K562 (cell line): ENCODE measurements around the gene FGF22. TPM values are rescaled to one million over a fixed set of nuclear protein-coding genes. Genes with fewer than 3 reads are reported as not detected.

Source experiments
- FOXJ3 ChIP-seq: sonication (generic); formaldehyde crosslinking; IDR thresholded peaks from 2 replicates; pipeline ENCODE4 v1.4.0; 2020; ENCODE audit warnings: mild to moderate bottlenecking, missing genetic modification reagents
- ZBTB40 ChIP-seq, 2 experiments: fragments of 450-650 bp in 1 of 2; sonication (generic) in 1 of 2; formaldehyde crosslinking in 1 of 2; IDR thresholded peaks; 2 replicates each; pipeline versions ENCODE4 v1.7.1 to v1.9.0; 2016 to 2022; ENCODE audit warnings: inconsistent platforms in 1 of 2, mild to moderate bottlenecking in 1 of 2, missing genetic modification reagents in 1 of 2
- polyA plus RNA-seq, 8 experiments: library from polyadenylated mRNA; depleted of rRNA in 4 of 8; stranded (reverse) in 5 of 8; unstranded in 3 of 8; fragments of >200 nt; fragmentation: Nextera tagmentation in 2 of 8; fragmentation: Illumina TruSeq in 1 of 8; extraction: Ambion mirVana in 2 of 8; extraction: Trizol in 1 of 8; gene quantifications; 2 replicates each; pipeline versions ENCODE4 v1.2.1 to v1.2.3, GENCODE V29; 2011 to 2014; ENCODE audit warnings: inconsistent platforms in 1 of 8, missing spikeins in 1 of 8
- total RNA-seq, 7 experiments: library from RNA; depleted of rRNA in 6 of 7; stranded (reverse); fragments of >200 nt in 6 of 7; fragmentation: Illumina TruSeq in 2 of 7; extraction: Trizol in 2 of 7; gene quantifications; 2 replicates each; pipeline versions ENCODE4 v1.2.1 to v1.2.3, GENCODE V29; 2011 to 2021; ENCODE audit warnings: low replicate concordance in 1 of 7

FGF22 gene
- total and polyA plus RNA-seq, 9 of the 15 experiments (the other 6 are each of a cell fraction or from before 2014, with no cell fraction given) = 0.14 to 2.2 (median 0.86) TPM; not detected in 4

- TF ChIP-seq ZBTB40 (IDR thresholded peaks at IDR 0.05) (no peak), ZBTB40 (CRISPR knock-in tag; IDR thresholded peaks at IDR 0.05) (no peak), FOXJ3 (CRISPR knock-in tag) (0 out of 2 replicates have a peak, but pooled peaks have one; percentile 25)
These were observed 48.4 kb upstream of the FGF22 start (continued) for GRCh38 chr19:591099-591958.
